ENCODE measurements around the gene ROBO1. TPM values are rescaled to one million over a fixed set of nuclear protein-coding genes. Genes with fewer than 3 reads are reported as not detected.

The ROBO1 gene
- total and polyA plus RNA-seq, 2 of the 8 experiments (the other 6 are each of a cell fraction or from before 2014, with no cell fraction given) = 51.4 to 91.0 TPM

DNA sequence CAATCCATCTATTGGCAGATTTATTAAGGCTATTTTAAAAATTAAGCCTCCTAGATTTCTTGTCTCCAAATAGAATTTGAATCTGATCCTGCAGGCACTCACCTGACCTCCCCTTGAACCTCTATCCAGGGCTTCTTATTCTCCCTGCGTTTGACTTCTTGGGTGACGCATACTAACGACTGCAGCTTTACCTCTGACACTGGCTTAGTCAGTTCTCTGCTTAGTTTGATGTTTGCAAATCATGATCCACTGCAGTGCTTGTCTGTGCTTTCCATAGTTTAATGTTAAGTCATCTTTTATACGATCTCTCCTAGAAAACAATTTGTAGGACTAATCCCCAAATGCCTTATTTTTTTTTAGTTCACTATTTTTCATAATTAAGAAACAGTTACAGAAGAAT is 233.1 kb downstream of the ROBO1 start (continued):
- no peak for TF ChIP-seq GABPA (IDR thresholded peaks at IDR 0.05; ENCODE audit: borderline replicate concordance, insufficient read depth, low read length)
